ENCODE data around the gene BAZ2B.

BAZ2B gene

DNA sequence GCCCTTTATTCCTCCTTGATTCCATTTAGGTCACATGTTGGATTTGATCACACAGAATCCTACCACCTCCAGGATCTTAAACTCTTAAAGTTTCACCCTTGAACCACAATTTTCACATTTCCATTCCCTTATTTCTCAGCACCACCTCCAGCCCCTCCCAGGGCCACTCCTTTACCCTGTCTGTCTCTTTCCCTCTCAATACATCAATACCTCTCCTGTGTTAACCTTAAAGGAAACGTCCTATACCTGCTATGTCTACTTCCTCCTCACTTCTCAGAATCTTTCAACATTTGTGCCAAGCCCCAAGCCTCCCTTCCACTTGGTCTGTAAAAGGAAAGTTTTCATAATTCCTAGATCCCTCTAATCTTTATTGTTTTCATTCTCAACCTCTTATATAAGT, 158.8 kb downstream of the BAZ2B start:
- no peak for DNase-seq

- no peak for DNase-seq
Measured at GRCh38 chr2:159456500-159457426, 159.6 kb downstream of the BAZ2B start.

GRCh38 chr2:159455330-159455918, 160.9 kb downstream of the BAZ2B start:
- no peak for DNase-seq

GRCh38 chr2:159454185-159454584, 162.2 kb downstream of the BAZ2B start:
- no peak for DNase-seq

GRCh38 chr2:159450180-159450579, 166.2 kb downstream of the BAZ2B start:
- DNase-seq = no peak

- DNase-seq = no peak
Measured at GRCh38 chr2:159449504-159450124, 166.7 kb downstream of the BAZ2B start.

- no peak for DNase-seq
Measured at GRCh38 chr2:159446817-159447216, 169.5 kb downstream of the BAZ2B start.

DNA sequence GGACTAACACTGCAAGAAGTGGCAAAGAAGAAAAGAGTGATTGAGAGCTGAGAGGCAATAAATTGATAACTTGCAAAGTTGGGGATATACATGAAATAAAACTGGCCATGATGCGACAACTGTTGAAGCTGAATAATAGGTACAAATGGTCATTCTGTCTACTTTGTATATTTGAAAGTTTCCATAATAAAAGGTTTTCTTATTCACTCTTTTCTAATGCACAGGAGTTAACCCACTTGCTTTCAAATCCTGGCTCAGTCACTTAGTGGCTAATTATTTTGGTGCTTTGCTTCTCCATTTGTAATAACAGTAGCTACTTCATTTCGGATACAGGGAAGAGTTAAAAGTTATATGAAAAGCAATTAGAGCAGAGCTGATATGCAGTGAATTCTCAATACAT, 170.1 kb downstream of the BAZ2B start:
- DNase-seq = no peak

DNA sequence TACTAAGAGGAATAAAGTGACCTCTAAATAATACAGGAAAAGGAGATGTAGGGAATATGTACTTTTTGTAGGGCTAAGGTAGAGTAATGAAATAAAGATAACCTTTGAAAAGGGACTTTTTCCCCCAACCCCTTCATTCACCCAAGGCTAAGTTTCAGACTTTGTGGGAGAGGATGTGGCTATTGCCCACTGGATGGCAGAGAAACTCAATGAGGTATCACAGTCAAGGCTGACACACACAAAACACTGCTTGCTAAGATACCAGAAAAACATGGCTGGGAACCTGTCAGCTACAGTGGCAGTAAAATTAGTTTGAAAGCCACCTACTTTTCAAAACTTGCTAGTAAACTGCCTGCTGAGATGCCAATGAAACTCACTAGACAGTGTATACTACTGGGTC, 171.0 kb downstream of the BAZ2B start:
- no peak for DNase-seq

DNA sequence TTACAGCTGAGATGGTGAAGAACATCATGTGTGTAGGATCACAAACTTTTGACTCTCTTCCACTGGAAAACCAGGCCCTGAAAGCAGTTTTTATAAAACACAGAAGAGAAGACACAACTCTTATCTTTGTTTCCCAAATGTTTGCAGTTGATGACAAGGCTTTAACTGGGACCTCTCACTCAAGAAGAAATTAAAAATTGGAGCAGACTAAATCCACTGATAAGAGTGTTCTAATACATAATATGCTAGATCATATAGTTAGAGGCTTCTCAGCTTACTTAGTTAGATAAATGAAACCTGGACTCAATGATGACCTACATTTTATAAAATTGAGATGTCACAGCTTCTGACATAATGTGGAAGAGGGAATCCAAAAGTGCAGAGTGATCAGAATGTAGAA, 171.6 kb downstream of the BAZ2B start:
- DNase-seq = no peak

DNA sequence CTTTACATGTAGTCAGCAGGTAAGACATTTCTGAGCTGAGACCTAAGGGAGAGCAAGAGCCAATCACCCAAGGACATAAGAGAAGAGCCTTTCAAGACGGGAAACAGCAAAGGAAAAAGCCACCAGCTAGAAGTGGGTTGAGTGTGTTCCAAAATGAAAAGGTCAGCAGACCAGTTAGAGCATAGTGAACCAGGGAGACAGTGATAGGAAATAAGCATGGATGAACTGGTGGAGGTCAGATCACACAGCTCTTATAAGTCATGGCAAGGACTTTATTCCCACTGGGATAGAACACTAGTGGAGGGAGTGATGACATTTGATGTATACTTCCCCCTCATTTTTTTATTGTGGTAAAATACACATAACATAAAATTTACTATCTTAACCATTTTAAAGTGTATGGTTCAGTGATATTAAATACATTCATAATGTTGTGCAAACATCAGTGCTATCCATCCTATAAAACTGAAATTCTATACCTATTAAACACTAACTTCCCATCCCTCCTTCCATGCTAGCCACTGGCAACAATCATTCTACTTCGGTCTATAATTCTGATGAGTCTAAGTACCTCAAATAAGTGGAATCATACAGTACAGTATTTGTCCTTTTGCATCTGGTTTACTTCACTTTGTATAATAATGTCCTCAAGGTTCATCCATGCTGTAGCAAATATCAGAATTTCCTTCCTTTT, 174.0 kb downstream of the BAZ2B start:
- no peak for DNase-seq

DNA sequence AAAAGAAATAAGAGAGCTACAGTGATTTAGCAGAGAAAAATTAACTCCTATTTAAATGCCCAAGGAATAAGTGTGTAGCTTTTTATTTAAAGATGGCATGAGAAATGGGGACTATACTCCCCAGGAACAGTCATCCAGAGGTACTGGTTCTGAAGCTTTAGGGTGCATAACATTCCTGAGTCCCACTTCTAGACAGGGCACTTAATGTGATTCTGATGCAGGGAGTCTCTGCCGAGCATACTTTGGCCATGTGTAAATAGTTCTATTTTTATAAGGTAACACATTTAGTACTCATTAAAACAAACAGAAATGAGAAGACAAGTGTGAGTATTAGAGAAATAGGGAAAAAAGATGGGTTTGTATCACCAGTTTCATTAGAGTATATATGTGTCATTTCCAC, 175.2 kb downstream of the BAZ2B start:
- no peak for DNase-seq

DNA sequence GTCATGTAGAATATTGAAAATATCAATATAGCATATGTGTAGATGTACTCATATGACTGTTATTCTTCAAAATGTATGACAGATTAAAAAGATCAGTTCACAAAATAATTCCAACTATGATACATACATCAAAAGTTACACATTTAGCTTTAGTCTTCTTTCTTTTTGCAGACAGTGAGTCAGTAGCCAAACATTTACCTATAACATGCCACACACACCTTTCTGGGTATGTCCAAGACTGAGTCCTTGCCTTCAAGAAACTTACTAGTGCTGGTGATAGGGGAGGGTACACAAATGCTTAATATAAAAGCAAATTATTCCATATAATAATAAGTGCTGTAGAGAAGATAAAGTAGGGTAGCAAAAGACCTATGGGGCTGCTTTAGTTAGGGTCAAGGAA, 176.9 kb downstream of the BAZ2B start:
- no peak for DNase-seq

DNA sequence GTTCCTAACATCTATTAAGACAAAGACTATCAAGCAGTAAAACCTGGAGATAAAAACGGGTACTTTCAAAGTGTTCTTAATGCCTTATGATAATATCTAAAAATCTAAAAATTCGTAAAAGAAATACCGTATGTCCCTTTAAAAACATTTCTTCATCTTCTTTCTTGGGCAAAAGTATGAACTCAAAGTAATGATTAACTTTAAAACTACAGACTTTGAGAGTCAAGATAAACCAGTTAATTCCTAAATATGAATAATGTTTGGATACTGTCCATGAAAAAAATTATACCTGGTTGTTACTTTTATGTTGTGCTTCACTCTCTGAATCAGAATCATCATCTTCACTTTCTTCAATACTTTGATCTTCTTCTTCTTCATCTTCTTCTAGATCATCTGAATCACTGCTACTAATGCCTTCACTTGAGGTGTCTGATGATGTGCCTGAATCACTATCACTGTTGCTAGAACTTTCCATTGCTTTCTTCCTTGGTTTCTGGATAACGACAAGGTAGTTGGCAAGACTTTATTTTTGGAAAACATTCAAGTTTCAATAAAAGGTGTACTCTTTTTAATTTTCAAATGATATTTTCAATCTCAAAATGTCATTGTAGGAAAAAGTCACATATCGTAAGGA, 177.5 kb downstream of the BAZ2B start:
- no peak for DNase-seq

- DNase-seq = no peak
Measured at GRCh38 chr2:159438284-159438683, 178.1 kb downstream of the BAZ2B start.

- no peak for DNase-seq
Measured at GRCh38 chr2:159432610-159433009, 183.7 kb downstream of the BAZ2B start.

GRCh38 chr2:159427048-159427447, 189.3 kb downstream of the BAZ2B start:
- no peak for DNase-seq

DNA sequence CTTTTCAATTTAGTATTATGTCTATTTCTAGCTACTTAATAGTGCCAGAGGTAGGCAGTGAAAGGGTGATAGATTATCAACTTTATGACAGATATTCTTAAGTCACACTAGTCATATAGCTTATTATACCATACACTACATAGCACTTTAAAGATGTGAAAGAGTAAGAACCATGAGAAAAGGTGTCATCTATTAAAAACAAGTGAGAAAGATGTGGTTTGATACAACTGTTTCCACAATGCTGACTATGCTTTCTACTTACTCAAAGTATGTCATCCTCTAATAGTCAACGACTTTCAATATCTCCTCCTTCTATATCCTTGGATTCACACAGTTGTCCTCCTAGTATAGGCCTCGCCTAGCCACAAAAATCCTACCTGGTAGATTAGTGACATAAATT, 196.9 kb downstream of the BAZ2B start:
- DNase-seq = no peak

DNA sequence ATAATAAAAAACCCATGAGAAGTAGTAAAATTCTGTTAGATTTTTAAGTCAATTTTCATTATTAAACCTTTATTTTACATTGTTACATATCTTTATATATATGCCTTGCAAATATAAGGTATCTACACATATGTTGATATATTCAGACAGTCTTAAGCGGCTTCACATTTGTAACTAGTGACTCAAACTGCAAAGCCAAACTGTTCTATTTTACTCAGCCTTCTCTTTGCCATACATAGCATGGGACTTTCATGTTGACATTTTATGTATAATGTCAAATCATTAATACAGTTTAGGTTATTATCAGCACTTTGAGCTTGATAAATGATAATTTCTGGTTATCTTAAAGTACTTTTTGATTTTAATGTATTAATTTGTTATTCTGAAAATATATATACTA, 204.9 kb downstream of the BAZ2B start:
- no peak for DNase-seq

DNA sequence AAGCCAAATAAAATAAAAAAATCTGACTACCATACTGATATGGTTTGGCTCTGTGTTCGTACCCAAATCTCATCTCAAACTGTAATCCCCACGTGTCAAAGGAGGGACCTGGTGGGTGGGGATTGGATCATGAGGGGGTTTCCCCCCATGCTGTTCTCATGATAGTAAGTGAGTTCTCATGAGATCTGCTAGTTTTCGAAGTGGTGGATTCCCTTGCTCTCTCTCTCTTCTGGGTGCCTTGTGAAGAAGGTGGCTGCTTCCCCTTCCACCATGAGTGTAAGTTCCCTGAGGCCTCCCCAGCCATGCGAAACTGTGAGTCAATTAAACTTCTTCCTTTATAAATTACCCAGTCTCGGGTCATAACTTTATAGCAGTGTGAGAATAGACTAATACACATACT, 206.1 kb downstream of the BAZ2B start:
- DNase-seq = no peak

GRCh38 chr2:159409116-159409800, 207.1 kb downstream of the BAZ2B start:
- no peak for DNase-seq

GRCh38 chr2:159402790-159403189, 213.6 kb downstream of the BAZ2B start:
- DNase-seq = no peak
